Vagina (tissue), 2 donors: ENCODE measurements around the gene RADIL. TPM values are rescaled to one million over a fixed set of nuclear protein-coding genes. Genes with fewer than 3 reads are reported as not detected.

Experiments used
- DNase-seq, 2 donors: peaks; one replicate each; pipeline ENCODE4 v3.0.0-alpha.2; 2017; ENCODE audit errors: extremely low spot score in 2 of 2
- H3K27ac ChIP-seq: fragments of 200-600 bp; sonication (generic); one replicate; pipeline ENCODE4 v1.5.1; 2019
- H3K27me3 ChIP-seq: fragments of 200-600 bp; sonication (generic); one replicate; pipeline ENCODE4 v1.5.1; 2019
- H3K36me3 ChIP-seq, 2 donors: fragments of 200-600 bp; sonication (generic); one replicate each; pipeline ENCODE4 v1.5.1; 2017 to 2019
- H3K4me1 ChIP-seq: fragments of 200-600 bp; sonication (generic); one replicate; pipeline ENCODE4 v1.5.1; 2019
- H3K4me3 ChIP-seq, 2 donors: fragments of 200-600 bp; sonication (generic); 1 replicate in 1 of 2; 2 replicates in 1 of 2; pipeline ENCODE4 v1.5.1; 2016 to 2019
- H3K9me3 ChIP-seq: fragments of 200-600 bp; sonication (generic); one replicate; pipeline ENCODE4 v1.5.1; 2019
- CTCF ChIP-seq, 3 experiments: fragments of 450-650 bp in 2 of 3; fragments of 200-600 bp in 1 of 3; sonication (generic) in 1 of 3; IDR thresholded peaks; one replicate each; pipeline ENCODE4 v1.5.1; 2017 to 2019; ENCODE audit warnings: antibody characterized with exemption in 3 of 3, mild to moderate bottlenecking in 2 of 3, moderate library complexity in 2 of 3
- POLR2A ChIP-seq, 2 donors: fragments of 450-650 bp; IDR thresholded peaks; one replicate each; pipeline ENCODE4 v1.6.1; 2017; ENCODE audit warnings: antibody characterized with exemption in 2 of 2, mild to moderate bottlenecking in 2 of 2, moderate library complexity in 2 of 2
- POLR2AphosphoS5 ChIP-seq, 2 donors: sonication (generic); formaldehyde crosslinking; IDR thresholded peaks; one replicate each; pipeline ENCODE4 v1.9.0; 2017; ENCODE audit warnings: antibody characterized with exemption in 2 of 2, mild to moderate bottlenecking in 2 of 2, low read depth in 1 of 2; ENCODE audit not compliant: insufficient read depth in 1 of 2
- intact Hi-C: fragments of 100-400 bp; cut with DNase I; formaldehyde crosslinking; loops from one replicate; pipeline ENCODE4 v1.15.1; 2023
- total RNA-seq: library from RNA; depleted of rRNA; stranded (reverse); fragments of >200 nt; gene quantifications from one replicate; pipeline ENCODE4 v1.2.3, GENCODE V29; 2016

RADIL gene
- total RNA-seq, 1 donor from 2014 or later, result 16.5 TPM

- Histone ChIP-seq H3K4me1 (peaks cover 31% of the 10 kb centered on the region), H3K36me3 (no peaks in the 10 kb centered on the region), H3K27me3 (no peaks in the 10 kb centered on the region), H3K27ac (no peak overlapping the region), H3K9me3 (no peaks in the 10 kb centered on the region), H3K4me3 (no peak overlapping the region)
- DNase-seq, result no peak
- intact Hi-C loops, result loop anchor here (5.0 kb wide), 1 partner anchor 1751 kb away; no protein-coding TSS in a partner anchor
- TF ChIP-seq POLR2A (IDR thresholded peaks at IDR 0.05) (no peak), POLR2AphosphoS5 (IDR thresholded peaks at IDR 0.05; ENCODE audit: insufficient read depth in 1 of 2, low read depth in 1 of 2) (no peak), CTCF (IDR thresholded peaks at IDR 0.05) (no peak)
Observed at GRCh38 chr7:4878336-4879335, 4.9 kb downstream of the RADIL start.

GRCh38 chr7:4876586-4876985 is 6.9 kb downstream of the RADIL start:
- Histone ChIP-seq H3K27me3 (no peaks in the 10 kb centered on the region), H3K27ac (no peak overlapping the region), H3K9me3 (no peaks in the 10 kb centered on the region), H3K4me1 (peaks cover 26% of the 10 kb centered on the region), H3K4me3 (no peak overlapping the region), H3K36me3 (no peaks in the 10 kb centered on the region)
- intact Hi-C loops, result loop anchor here (5.0 kb wide), 1 partner anchor 1749 kb away; no protein-coding TSS in a partner anchor
- TF ChIP-seq POLR2AphosphoS5 (IDR thresholded peaks at IDR 0.05; ENCODE audit: insufficient read depth in 1 of 2, low read depth in 1 of 2), result no peak
- no peak for TF ChIP-seq CTCF (IDR thresholded peaks at IDR 0.05)
- no peak for TF ChIP-seq POLR2A (IDR thresholded peaks at IDR 0.05)
- DNase-seq, result no peak

- intact Hi-C loops, result loop anchor here (5.0 kb wide), 1 partner anchor 1748 kb away; no protein-coding TSS in a partner anchor
- no peaks in the 10 kb centered on the region for H3K27me3 ChIP-seq
- no peak for DNase-seq
- no peaks in the 10 kb centered on the region for H3K9me3 ChIP-seq
- no peaks in the 10 kb centered on the region for H3K36me3 ChIP-seq
- no peak overlapping the region for H3K27ac ChIP-seq
- TF ChIP-seq CTCF (IDR thresholded peaks at IDR 0.05) (no peak), POLR2AphosphoS5 (IDR thresholded peaks at IDR 0.05; ENCODE audit: insufficient read depth in 1 of 2, low read depth in 1 of 2) (no peak), POLR2A (IDR thresholded peaks at IDR 0.05) (no peak)
- H3K4me1 ChIP-seq, result peaks cover 26% of the 10 kb centered on the region
- no peak overlapping the region for H3K4me3 ChIP-seq
Observed at GRCh38 chr7:4875391-4875790, 8.1 kb downstream of the RADIL start.

- no peaks in the 10 kb centered on the region for H3K27me3 ChIP-seq
- H3K36me3 ChIP-seq, result no peaks in the 10 kb centered on the region
- intact Hi-C loops, result no loop called here
- no peaks in the 10 kb centered on the region for H3K9me3 ChIP-seq
- peaks cover 10% of the 10 kb centered on the region for H3K4me1 ChIP-seq
- no peak for DNase-seq
- no peak overlapping the region for H3K27ac ChIP-seq
- no peak overlapping the region for H3K4me3 ChIP-seq
- TF ChIP-seq POLR2A (IDR thresholded peaks at IDR 0.05), result no peak
- TF ChIP-seq POLR2AphosphoS5 (IDR thresholded peaks at IDR 0.05; ENCODE audit: insufficient read depth in 1 of 2, low read depth in 1 of 2), result no peak
- TF ChIP-seq CTCF (IDR thresholded peaks at IDR 0.05), result no peak
Observed at GRCh38 chr7:4873071-4873944, 10.2 kb downstream of the RADIL start.
